Measurements from ENCODE around the gene ILF2. TPM values are rescaled to one million over a fixed set of nuclear protein-coding genes. Genes with fewer than 3 reads are reported as not detected.

ILF2 gene
- total RNA-seq, 1 experiment from 2014 or later: 420 TPM

- Histone ChIP-seq H3K9me3 (ENCODE audit: low read depth, low read length, poor library complexity, severe bottlenecking) (no peaks in the 10 kb centered on the region), H3K27ac (ENCODE audit: low read depth, low read length, poor library complexity, severe bottlenecking) (no peak overlapping the region), H3K4me3 (ENCODE audit: low read depth, low read length, poor library complexity, severe bottlenecking) (no peak overlapping the region), H3K27me3 (replicated peaks; ENCODE audit: insufficient read depth, low read depth, low read length, poor library complexity) (no peaks in the 10 kb centered on the region), H3K36me3 (ENCODE audit: insufficient read depth, low read length, poor library complexity, severe bottlenecking) (no peaks in the 10 kb centered on the region), H3K4me1 (ENCODE audit: insufficient read depth, low read length, poor library complexity, severe bottlenecking) (no peaks in the 10 kb centered on the region)
- POLR2A ChIA-PET (ENCODE audit: low non-redundant PET): no interaction called here
- DNase-seq (ENCODE audit: low spot score): no peak
- TF ChIP-seq EZH2 (IDR thresholded peaks at IDR 0.05; ENCODE audit: borderline replicate concordance, low read depth, low read length, poor library complexity, severe bottlenecking): no peak
- no peak for TF ChIP-seq CTCF (conservative IDR thresholded peaks at IDR 0.05; ENCODE audit: low read depth, low read length)
- CTCF ChIA-PET: no interaction called here
- no TSS peak for BruUV-seq (replicated peaks)
- intact Hi-C loops (cut with micrococcal nuclease; ENCODE audit: unreplicated experiment): no loop called here
These were observed 18.0 kb upstream of the ILF2 start for GRCh38 chr1:153688736-153689328.

GRCh38 chr1:153688276-153688675 lies 17.5 kb upstream of the ILF2 start:
- no peaks in the 10 kb centered on the region for H3K27me3 ChIP-seq (replicated peaks; ENCODE audit: insufficient read depth, low read depth, low read length, poor library complexity)
- no TSS peak for BruUV-seq (replicated peaks)
- POLR2A ChIA-PET (ENCODE audit: low non-redundant PET): no interaction called here
- CTCF ChIA-PET: no interaction called here
- intact Hi-C loops (cut with micrococcal nuclease; ENCODE audit: unreplicated experiment): no loop called here
- no peak overlapping the region for H3K27ac ChIP-seq (ENCODE audit: low read depth, low read length, poor library complexity, severe bottlenecking)
- no peak for TF ChIP-seq EZH2 (IDR thresholded peaks at IDR 0.05; ENCODE audit: borderline replicate concordance, low read depth, low read length, poor library complexity, severe bottlenecking)
- TF ChIP-seq CTCF (conservative IDR thresholded peaks at IDR 0.05; ENCODE audit: low read depth, low read length): no peak
- H3K36me3 ChIP-seq (ENCODE audit: insufficient read depth, low read length, poor library complexity, severe bottlenecking): no peaks in the 10 kb centered on the region
- H3K4me3 ChIP-seq (ENCODE audit: low read depth, low read length, poor library complexity, severe bottlenecking): no peak overlapping the region
- no peak for DNase-seq (ENCODE audit: low spot score)
- H3K9me3 ChIP-seq (ENCODE audit: low read depth, low read length, poor library complexity, severe bottlenecking): no peaks in the 10 kb centered on the region
- no peaks in the 10 kb centered on the region for H3K4me1 ChIP-seq (ENCODE audit: insufficient read depth, low read length, poor library complexity, severe bottlenecking)

GRCh38 chr1:153687346-153688125 lies 16.7 kb upstream of the ILF2 start:
- Histone ChIP-seq H3K27ac (ENCODE audit: low read depth, low read length, poor library complexity, severe bottlenecking) (no peak overlapping the region), H3K4me1 (ENCODE audit: insufficient read depth, low read length, poor library complexity, severe bottlenecking) (no peaks in the 10 kb centered on the region), H3K36me3 (ENCODE audit: insufficient read depth, low read length, poor library complexity, severe bottlenecking) (no peaks in the 10 kb centered on the region), H3K9me3 (ENCODE audit: low read depth, low read length, poor library complexity, severe bottlenecking) (no peaks in the 10 kb centered on the region), H3K4me3 (ENCODE audit: low read depth, low read length, poor library complexity, severe bottlenecking) (no peak overlapping the region), H3K27me3 (replicated peaks; ENCODE audit: insufficient read depth, low read depth, low read length, poor library complexity) (no peaks in the 10 kb centered on the region)
- no peak for DNase-seq (ENCODE audit: low spot score)
- CTCF ChIA-PET: no interaction called here
- POLR2A ChIA-PET (ENCODE audit: low non-redundant PET): no interaction called here
- TF ChIP-seq CTCF (conservative IDR thresholded peaks at IDR 0.05; ENCODE audit: low read depth, low read length): no peak
- TF ChIP-seq EZH2 (IDR thresholded peaks at IDR 0.05; ENCODE audit: borderline replicate concordance, low read depth, low read length, poor library complexity, severe bottlenecking): no peak
- intact Hi-C loops (cut with micrococcal nuclease; ENCODE audit: unreplicated experiment): no loop called here
- BruUV-seq (replicated peaks): no TSS peak

All from A673 (cell line).